ENCODE results near the gene DPP6.
A peak's percentile ranks its signal among the peaks of the same experiment; 100 is the strongest.

Gene DPP6

GRCh38 chr7:154844499-154844898, 792.3 kb downstream of the DPP6 start:
- no peaks in the 10 kb centered on the region for H3K27me3 ChIP-seq
- TF ChIP-seq CTCF (IDR thresholded peaks at IDR 0.05; ENCODE audit: low read depth, low read length) = peak; percentile 38; the same call in 1 of the 2 replicates
- DNase-seq = no peak

GRCh38 chr7:154844955-154845354, 792.8 kb downstream of the DPP6 start:
- Histone ChIP-seq H3K9me3 (no peaks in the 10 kb centered on the region; the same call in 1 of the 2 replicates), H3K4me3 (ENCODE audit: low read depth, low read length) (no peak overlapping the region), H3K36me3 (no peaks in the 10 kb centered on the region), H3K4me1 (peaks cover 13% of the 10 kb centered on the region), H3K27me3 (no peaks in the 10 kb centered on the region)
- no peak for DNase-seq
- no peak for TF ChIP-seq CTCF (IDR thresholded peaks at IDR 0.05; ENCODE audit: low read depth, low read length)

More at GRCh38 chr7:154844499-154844898, 792.3 kb downstream of the DPP6 start:
- Histone ChIP-seq H3K9me3 (no peaks in the 10 kb centered on the region), H3K4me3 (ENCODE audit: low read depth, low read length) (no peak overlapping the region), H3K4me1 (peaks cover 13% of the 10 kb centered on the region), H3K36me3 (no peaks in the 10 kb centered on the region)

DNA sequence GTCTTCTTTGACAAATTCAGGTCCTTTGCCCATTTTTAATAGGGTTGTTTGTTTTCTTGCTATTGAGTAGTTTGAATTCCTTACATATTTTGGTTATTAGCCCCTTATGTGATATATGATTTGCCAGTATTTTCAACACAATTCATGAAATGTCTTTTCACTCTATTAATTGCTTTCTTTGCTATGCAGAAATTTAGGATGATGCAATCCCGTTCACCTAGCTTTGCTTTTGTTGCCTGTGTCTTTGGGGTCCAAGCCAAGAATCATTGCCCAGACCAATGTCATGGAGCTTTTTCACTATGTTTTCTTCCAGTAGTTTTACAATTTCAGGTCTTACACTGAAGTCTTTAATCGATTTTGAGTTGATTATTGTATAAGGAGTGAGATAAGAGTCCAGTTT, 796.3 kb downstream of the DPP6 start:
- DNase-seq = no peak
- H3K36me3 ChIP-seq = no peaks in the 10 kb centered on the region
- H3K4me3 ChIP-seq (ENCODE audit: low read depth, low read length) = no peak overlapping the region
- H3K9me3 ChIP-seq = no peaks in the 10 kb centered on the region; the same call in 1 of the 2 replicates
- no peaks in the 10 kb centered on the region for H3K27me3 ChIP-seq
- no peak for TF ChIP-seq CTCF (IDR thresholded peaks at IDR 0.05; ENCODE audit: low read depth, low read length)
- H3K4me1 ChIP-seq = peaks cover 3% of the 10 kb centered on the region

GRCh38 chr7:154852205-154852604, 800.0 kb downstream of the DPP6 start:
- DNase-seq = no peak
- Histone ChIP-seq H3K36me3 (no peaks in the 10 kb centered on the region), H3K27me3 (no peaks in the 10 kb centered on the region), H3K9me3 (no peaks in the 10 kb centered on the region; the same call in 1 of the 2 replicates), H3K4me3 (ENCODE audit: low read depth, low read length) (no peak overlapping the region), H3K4me1 (no peaks in the 10 kb centered on the region)
- no peak for TF ChIP-seq CTCF (IDR thresholded peaks at IDR 0.05; ENCODE audit: low read depth, low read length)

DNA sequence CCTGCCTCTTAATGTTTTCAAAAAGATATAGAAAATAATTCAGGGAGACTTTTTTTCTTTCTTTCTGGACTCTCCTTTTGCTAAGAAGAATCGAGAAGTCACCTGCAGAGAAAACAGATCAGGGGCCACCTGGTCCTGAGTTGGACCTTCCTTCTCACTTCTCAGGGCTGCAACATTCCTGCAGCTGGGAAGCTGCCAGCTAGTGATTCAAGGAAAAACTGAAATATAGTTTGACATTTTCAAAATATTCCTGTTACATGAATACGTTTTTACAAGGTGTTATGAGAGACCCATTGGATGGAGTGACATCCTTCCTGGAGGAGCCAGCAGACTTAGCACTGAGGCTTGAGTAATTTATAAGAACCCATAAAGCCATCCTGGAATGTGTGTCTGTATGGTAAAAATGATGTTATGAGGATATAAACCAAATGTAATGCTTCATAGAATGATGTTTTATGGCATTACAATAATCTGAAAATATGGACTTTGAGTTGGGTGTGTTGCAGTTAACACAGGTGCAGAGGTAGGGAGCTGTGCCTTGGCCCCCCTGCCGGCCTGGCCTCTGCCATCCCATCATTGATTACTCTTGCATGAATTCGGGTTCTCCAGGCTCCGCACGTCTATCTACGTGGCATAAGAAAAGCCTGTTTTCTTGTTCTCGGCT, 801.0 kb downstream of the DPP6 start:
- no peaks in the 10 kb centered on the region; the same call in 1 of the 2 replicates for H3K9me3 ChIP-seq
- H3K27me3 ChIP-seq = no peaks in the 10 kb centered on the region
- DNase-seq = no peak
- no peaks in the 10 kb centered on the region for H3K36me3 ChIP-seq
- H3K4me3 ChIP-seq (ENCODE audit: low read depth, low read length) = no peak overlapping the region
- TF ChIP-seq CTCF (IDR thresholded peaks at IDR 0.05; ENCODE audit: low read depth, low read length) = no peak
- no peaks in the 10 kb centered on the region; the same call in 1 of the 2 replicates for H3K4me1 ChIP-seq

- Histone ChIP-seq H3K4me1 (no peaks in the 10 kb centered on the region; the same call in 1 of the 2 replicates), H3K27me3 (no peaks in the 10 kb centered on the region), H3K9me3 (no peaks in the 10 kb centered on the region; the same call in 1 of the 2 replicates), H3K36me3 (no peaks in the 10 kb centered on the region), H3K4me3 (ENCODE audit: low read depth, low read length) (no peak overlapping the region)
- no peak for DNase-seq
- no peak for TF ChIP-seq CTCF (IDR thresholded peaks at IDR 0.05; ENCODE audit: low read depth, low read length)
Measured at GRCh38 chr7:154853727-154854095, 801.5 kb downstream of the DPP6 start.

Measured in BE2C (cell line).